Aorta (tissue), 5 donors: Measurements from ENCODE around the gene ANKRD11. TPM values are rescaled to one million over a fixed set of nuclear protein-coding genes. Genes with fewer than 3 reads are reported as not detected.
A peak's percentile ranks its signal among the peaks of the same experiment; 100 is the strongest.

Experiments used
- ATAC-seq: fragments of 200-7000 bp; cut with Tn5 transposase; one replicate; pipeline ENCODE4 v1.9.1; 2022; ENCODE audit warnings: moderate library complexity; ENCODE audit not compliant: low FRiP score
- DNase-seq, 2 donors: peaks; one replicate each; pipeline ENCODE4 v3.0.0-alpha.2; 2020
- H3K27ac ChIP-seq, 2 donors: one replicate each; pipeline ENCODE4 v1.5.1; 2013; ENCODE audit warnings: low read length in 2 of 2, mild to moderate bottlenecking in 2 of 2, moderate library complexity in 2 of 2, control low read depth in 1 of 2, inconsistent platforms in 1 of 2, low read depth in 1 of 2
- H3K27me3 ChIP-seq, 2 donors: one replicate each; pipeline ENCODE4 v1.6.1; 2013; ENCODE audit warnings: control low read depth in 1 of 2, low read length in 1 of 2, mild to moderate bottlenecking in 1 of 2, moderate library complexity in 1 of 2; ENCODE audit not compliant: insufficient read depth in 2 of 2, control insufficient read depth in 1 of 2
- H3K36me3 ChIP-seq, 2 donors: one replicate each; pipeline ENCODE4 v1.6.1; 2013; ENCODE audit warnings: control low read depth in 1 of 2, low read length in 1 of 2, mild to moderate bottlenecking in 1 of 2; ENCODE audit not compliant: insufficient read depth in 2 of 2, control insufficient read depth in 1 of 2
- H3K4me1 ChIP-seq, 2 donors: one replicate each; pipeline ENCODE4 v1.6.1; 2013; ENCODE audit warnings: low read length in 2 of 2, control low read depth in 1 of 2, mild to moderate bottlenecking in 1 of 2, moderate library complexity in 1 of 2; ENCODE audit not compliant: insufficient read depth in 2 of 2, control insufficient read depth in 1 of 2
- H3K4me3 ChIP-seq, 2 donors: one replicate each; pipeline ENCODE4 v1.5.1; 2013; ENCODE audit warnings: low read length in 2 of 2, control low read depth in 1 of 2, mild to moderate bottlenecking in 1 of 2
- H3K9me3 ChIP-seq: one replicate; pipeline ENCODE4 v1.6.1; 2013; ENCODE audit warnings: mild to moderate bottlenecking, low read length; ENCODE audit not compliant: control insufficient read depth
- WGBS, 2 donors: extraction: QIAGEN DNeasy Blood & Tissue Kit; methylation state at CpG; one replicate each; pipeline ENCODE4 v1.1.7; 2013; 5-methylcytosine and 5-hydroxymethylcytosine counted together
- intact Hi-C, 2 donors: fragments of 100-400 bp; cut with DNase I; formaldehyde crosslinking; loops; one replicate each; pipeline versions ENCODE4 v1.14.2 to v1.15.0; 2022
- polyA plus RNA-seq, 2 donors: library from polyadenylated mRNA; stranded (reverse); fragments of 200-250 nt; gene quantifications; one replicate each; pipeline ENCODE4 v1.2.3, GENCODE V29; 2013
- total RNA-seq, 2 donors: library from RNA; stranded (reverse); fragmentation: NEBNext Ultra II Directional; extraction: Animal tissue kit (Norgen Biotek cat#: 25700); gene quantifications; one replicate each; pipeline ENCODE4 v1.2.1, GENCODE V29; 2021
- donor health status: healthy with polysubstance abuse.
- donor health status: Bipolar disorder and iron deficiency.
- donor health status: DM: no; HTN: no; CAD: no.
- donor health status: DM: no; HTN: no; CAD: no.
- donor health status: DM: yes; HTN: yes; CAD: no.

The ANKRD11 gene
- total and polyA plus RNA-seq, 4 donors = 34.6 to 139 (median 90.1) TPM

- WGBS, 2 donors = 84 to 85% methylated on average over 13 of the region's 13 CpGs
- H3K4me1 ChIP-seq = no peaks in the 10 kb centered on the region
- intact Hi-C loops = no loop called here
Observed at GRCh38 chr16:89361751-89362539, 128.4 kb downstream of the ANKRD11 start.

DNA sequence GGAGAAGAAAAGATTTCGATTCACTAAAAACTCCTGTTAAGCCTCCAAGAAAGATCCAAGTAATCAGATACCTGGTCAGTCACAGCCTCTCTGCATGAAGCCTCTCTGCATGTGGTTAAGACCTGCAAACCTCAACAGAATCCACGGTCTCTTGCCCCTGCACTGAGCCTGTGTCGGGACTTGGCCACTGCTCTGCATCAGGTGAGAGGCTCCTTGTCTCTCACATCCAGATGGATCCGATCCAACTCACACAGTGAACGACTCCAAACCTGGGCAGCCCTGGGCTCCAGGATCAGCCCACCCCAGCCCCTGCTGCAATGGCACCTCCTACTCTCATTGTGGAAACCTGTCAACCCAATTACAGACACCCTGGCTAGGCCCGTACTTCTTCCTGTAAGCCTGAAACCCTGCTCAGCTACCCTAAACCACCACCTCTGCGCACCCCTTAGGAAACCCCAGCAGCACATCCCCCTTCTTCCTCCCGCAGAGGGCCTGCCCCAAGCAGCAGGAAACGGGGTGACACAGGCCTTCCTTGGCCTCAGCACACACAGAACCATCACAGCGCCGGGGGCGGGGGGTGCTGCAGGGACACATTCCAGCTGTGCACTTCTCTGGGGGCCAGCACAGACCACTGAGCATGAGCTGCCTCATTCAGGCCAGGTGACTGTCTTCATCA is 129.5 kb downstream of the ANKRD11 start:
- intact Hi-C loops = no loop called here
- Histone ChIP-seq H3K4me3 (no peak overlapping the region), H3K9me3 (no peaks in the 10 kb centered on the region), H3K27ac (no peak overlapping the region), H3K27me3 (no peaks in the 10 kb centered on the region), H3K36me3 (no peaks in the 10 kb centered on the region), H3K4me1 (no peaks in the 10 kb centered on the region)
- ATAC-seq (no peak), DNase-seq (peak; percentile 59 to 72)
- WGBS, 2 donors = 76 to 83% methylated on average over 12 of the region's 12 CpGs

More at GRCh38 chr16:89361751-89362539, 128.4 kb downstream of the ANKRD11 start:
- DNase-seq = peak in 1 of 2 donors; percentile 34
- no peak overlapping the region for H3K4me3 ChIP-seq
- H3K27me3 ChIP-seq = no peaks in the 10 kb centered on the region
- ATAC-seq = no peak
- no peaks in the 10 kb centered on the region for H3K36me3 ChIP-seq
- H3K9me3 ChIP-seq = no peaks in the 10 kb centered on the region
- no peak overlapping the region for H3K27ac ChIP-seq

GRCh38 chr16:89359264-89360147 is 130.9 kb downstream of the ANKRD11 start:
- ATAC-seq (no peak), DNase-seq (peak; percentile 67 to 75)
- Histone ChIP-seq H3K4me1 (no peaks in the 10 kb centered on the region), H3K27me3 (no peaks in the 10 kb centered on the region), H3K36me3 (no peaks in the 10 kb centered on the region), H3K9me3 (no peaks in the 10 kb centered on the region), H3K4me3 (no peak overlapping the region), H3K27ac (no peak overlapping the region)
- intact Hi-C loops = no loop called here
- WGBS, 2 donors = 15% methylated on average over 18 of the region's 18 CpGs

GRCh38 chr16:89358030-89359005 is 132.0 kb downstream of the ANKRD11 start:
- peak; percentile 59 for DNase-seq
- no peak overlapping the region for H3K27ac ChIP-seq
- intact Hi-C loops = no loop called here
- no peaks in the 10 kb centered on the region for H3K36me3 ChIP-seq
- H3K4me1 ChIP-seq = no peaks in the 10 kb centered on the region
- no peaks in the 10 kb centered on the region for H3K27me3 ChIP-seq
- 86 to 87% methylated on average over 21 of the region's 21 CpGs for WGBS, 2 donors
- no peak for ATAC-seq
- H3K4me3 ChIP-seq = no peak overlapping the region
- H3K9me3 ChIP-seq = no peaks in the 10 kb centered on the region

- Histone ChIP-seq H3K4me3 (no peak overlapping the region), H3K27me3 (no peaks in the 10 kb centered on the region), H3K36me3 (no peaks in the 10 kb centered on the region), H3K9me3 (no peaks in the 10 kb centered on the region), H3K27ac (no peak overlapping the region), H3K4me1 (no peaks in the 10 kb centered on the region)
- intact Hi-C loops = no loop called here
- DNase-seq = peak; percentile 69 to 71
- 83 to 85% methylated on average over 17 of the region's 17 CpGs for WGBS, 2 donors
- ATAC-seq = peak; percentile 42
Observed at GRCh38 chr16:89357055-89357816, 133.1 kb downstream of the ANKRD11 start.

DNA sequence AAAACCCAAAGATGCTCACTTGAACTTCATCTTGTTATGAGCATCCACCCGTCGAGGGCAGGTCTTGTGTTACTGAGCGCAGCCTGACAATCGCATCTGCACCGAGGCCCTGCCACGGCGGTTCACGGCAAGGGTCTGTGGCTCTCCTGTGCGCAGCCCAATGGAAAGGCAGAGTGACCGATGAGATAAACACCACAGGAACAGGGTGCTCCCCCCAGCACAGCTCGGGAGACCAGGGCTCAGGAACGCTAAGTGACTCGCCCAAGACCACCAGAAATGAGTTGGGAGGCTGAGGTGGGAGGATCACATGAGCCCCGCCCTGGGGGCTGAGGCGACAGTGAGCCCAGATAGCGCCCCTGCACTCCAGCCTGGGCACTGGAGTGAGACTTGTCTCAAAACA is 134.7 kb downstream of the ANKRD11 start:
- no peaks in the 10 kb centered on the region for H3K4me1 ChIP-seq
- H3K9me3 ChIP-seq = no peaks in the 10 kb centered on the region
- 95 to 96% methylated on average over 16 of the region's 16 CpGs for WGBS, 2 donors
- H3K36me3 ChIP-seq = no peaks in the 10 kb centered on the region
- H3K27ac ChIP-seq = no peak overlapping the region
- no peak overlapping the region for H3K4me3 ChIP-seq
- H3K27me3 ChIP-seq = no peaks in the 10 kb centered on the region
- DNase-seq = peak; percentile 31 to 48
- intact Hi-C loops = no loop called here
- no peak for ATAC-seq

GRCh38 chr16:89355007-89355406 is 135.4 kb downstream of the ANKRD11 start:
- no peaks in the 10 kb centered on the region for H3K36me3 ChIP-seq
- no peaks in the 10 kb centered on the region for H3K27me3 ChIP-seq
- ATAC-seq = no peak
- H3K4me1 ChIP-seq = no peaks in the 10 kb centered on the region
- H3K9me3 ChIP-seq = no peaks in the 10 kb centered on the region
- WGBS, 2 donors = 92% methylated on average over 16 of the region's 16 CpGs
- DNase-seq = peak in 1 of 2 donors; percentile 75
- H3K27ac ChIP-seq = no peak overlapping the region
- intact Hi-C loops = no loop called here
- H3K4me3 ChIP-seq = no peak overlapping the region
